ENCODE results near the gene AFAP1.
A peak's percentile ranks its signal among the peaks of the same experiment; 100 is the strongest.

DNA sequence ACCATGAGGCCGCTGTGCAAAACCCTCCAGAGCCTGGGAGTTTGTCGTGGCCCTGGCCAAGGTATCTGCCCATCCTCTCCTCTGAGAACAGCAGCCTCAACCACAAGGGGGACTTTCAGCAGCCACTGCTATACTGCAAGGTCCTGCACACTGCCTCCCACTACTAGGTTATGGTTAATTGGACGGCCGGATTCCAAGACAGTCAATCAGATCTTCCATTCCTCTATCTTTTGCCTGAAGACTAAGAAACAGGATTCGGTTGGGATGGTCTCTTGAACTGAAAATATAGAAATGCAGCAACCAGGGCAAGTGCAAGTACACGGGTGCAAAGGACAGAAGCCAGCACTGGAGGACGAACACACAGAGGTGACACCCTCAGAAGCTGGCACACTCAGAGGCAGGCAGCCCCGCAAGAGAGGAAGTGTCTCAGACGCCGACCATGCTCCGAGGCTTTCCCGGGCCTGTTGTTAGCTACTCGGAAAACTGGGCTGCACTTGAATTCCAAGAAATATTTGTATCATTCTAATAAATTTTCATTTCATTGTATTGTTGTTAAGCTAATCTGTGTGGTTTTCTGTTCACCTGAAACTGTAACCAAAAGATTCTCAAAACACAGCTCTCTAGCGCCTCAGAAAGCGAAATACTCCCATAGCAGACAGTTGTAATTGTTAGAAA, 63.3 kb downstream of the AFAP1 start:
- peak; percentile 44 to 57 for TF ChIP-seq CTCF (IDR thresholded peaks at IDR 0.05; ENCODE audit: extremely low read depth in 1 of 2, insufficient read depth in 1 of 2, low read depth in 1 of 2, low read length in 2 of 2)
- no peak for TF ChIP-seq MAX (IDR thresholded peaks at IDR 0.05; ENCODE audit: insufficient read depth, insufficient read length)
- TF ChIP-seq POLR2A (IDR thresholded peaks at IDR 0.05; ENCODE audit: low read depth, low read length) = peak; percentile 34
